Panc1 (cell line): ENCODE data around the gene SLC35F5. TPM values are rescaled to one million over a fixed set of nuclear protein-coding genes. Genes with fewer than 3 reads are reported as not detected.

Experiments
- ATAC-seq: fragments of 200-7000 bp; cut with Tn5 transposase; 2 replicates; pipeline ENCODE4 v1.9.1; 2020; ENCODE audit warnings: mild to moderate bottlenecking, moderate library complexity
- BruUV-seq: library from RNA; stranded (reverse); fragments of 400-500 nt; replicated peaks from 2 replicates; lab custom pipeline; 2021; lab: Mats Ljungman, UMichigan
- CTCF ChIA-PET: fragments of 300-600 bp; sonication (Branson Sonifier 250); formaldehyde crosslinking; loops from one replicate; lab custom pipeline; 2022; ENCODE audit warnings: antibody characterized with exemption; lab: Charles Lee
- POLR2A ChIA-PET: fragments of 300-600 bp; sonication (Branson Sonifier 250); formaldehyde crosslinking; loops from one replicate; lab custom pipeline; 2022; ENCODE audit warnings: antibody characterized with exemption; lab: Charles Lee
- DNase-seq: peaks from one replicate; pipeline ENCODE4 v3.0.0-alpha.2; 2010; ENCODE audit warnings: low read depth, low spot score
- H3K27ac ChIP-seq: 2 replicates; pipeline ENCODE4 v1.5.1; 2011; ENCODE audit warnings: mild to moderate bottlenecking, low read length, inconsistent platforms
- H3K27me3 ChIP-seq: fragments of 200-500 bp; sonication (Bioruptor generic); 2 replicates; pipeline ENCODE4 v1.6.0; 2014; ENCODE audit warnings: low read length, inconsistent platforms; ENCODE audit not compliant: control insufficient read depth, insufficient read depth
- H3K36me3 ChIP-seq: fragments of 200-500 bp; sonication (Bioruptor generic); 2 replicates; pipeline ENCODE4 v1.5.1; 2014; ENCODE audit warnings: inconsistent platforms, mild to moderate bottlenecking, low read length, moderate library complexity; ENCODE audit not compliant: control insufficient read depth, insufficient read depth
- H3K4me1 ChIP-seq: 2 replicates; pipeline ENCODE4 v1.5.1; 2011; ENCODE audit warnings: inconsistent platforms, mild to moderate bottlenecking, low read length, moderate library complexity; ENCODE audit not compliant: control insufficient read depth, insufficient read depth
- H3K4me3 ChIP-seq, 2 experiments: 2 replicates each; pipeline ENCODE4 v1.5.1; 2011 to 2012; ENCODE audit warnings: low read depth in 2 of 2, low read length in 2 of 2, mild to moderate bottlenecking in 2 of 2, inconsistent platforms in 1 of 2, moderate library complexity in 1 of 2
- H3K9me3 ChIP-seq: fragments of 200-500 bp; sonication (Bioruptor generic); 2 replicates; pipeline ENCODE4 v1.5.1; 2014; ENCODE audit warnings: low read depth, mild to moderate bottlenecking, inconsistent platforms, low read length, moderate library complexity; ENCODE audit not compliant: control insufficient read depth, insufficient read depth
- CTCF ChIP-seq: fragments of 450-650 bp; IDR thresholded peaks from 2 replicates; pipeline ENCODE4 v1.5.1; 2017; ENCODE audit warnings: mild to moderate bottlenecking
- POLR2AphosphoS5 ChIP-seq: IDR thresholded peaks from 2 replicates; pipeline ENCODE4 v1.6.1; 2012; ENCODE audit warnings: mild to moderate bottlenecking, low read depth, low read length, moderate library complexity
- REST ChIP-seq, 2 experiments: IDR thresholded peaks; 2 replicates each; pipeline ENCODE4 v1.6.1; 2011 to 2012; ENCODE audit warnings: low read depth in 2 of 2, control low read depth in 1 of 2, low read length in 1 of 2, mild to moderate bottlenecking in 1 of 2, moderate library complexity in 1 of 2; ENCODE audit not compliant: insufficient read depth in 1 of 2
- SIN3A ChIP-seq: IDR thresholded peaks from 2 replicates; pipeline ENCODE4 v1.6.1; 2012; ENCODE audit warnings: low read depth, mild to moderate bottlenecking, low read length, moderate library complexity, borderline replicate concordance; ENCODE audit not compliant: insufficient read depth
- TCF7L2 ChIP-seq: IDR thresholded peaks from 2 replicates; pipeline ENCODE4 v1.6.1; 2011; ENCODE audit warnings: mild to moderate bottlenecking, low read depth, low read length, inconsistent platforms
- in situ Hi-C: cut with HindIII; loops from 2 replicates; pipeline ENCODE4 v1.10.0; 2016; ENCODE audit warnings: low sequenced_read_pairs, low pct_unique_long_range_greater_than_20kb
- intact Hi-C: fragments of 100-400 bp; cut with micrococcal nuclease; formaldehyde crosslinking; loops from one replicate; pipeline ENCODE4 v1.10.0; 2022; ENCODE audit not compliant: unreplicated experiment
- total RNA-seq: library from RNA; stranded (reverse); gene quantifications from one replicate; pipeline ENCODE4 v1.2.1, GENCODE V29; 2021; ENCODE audit not compliant: unreplicated experiment

Gene SLC35F5
- total RNA-seq, 1 experiment from 2014 or later, result 89.8 TPM

- intact Hi-C loops, result no loop called here
- no peak for DNase-seq
- H3K9me3 ChIP-seq, result no peaks in the 10 kb centered on the region
- H3K4me3 ChIP-seq, result no peak overlapping the region
- ChIA-PET POLR2A (interaction anchor here (0.5 kb wide), 1 partner anchor 154 kb away, joined by 4 read pairs; no protein-coding TSS in a partner anchor), CTCF (no interaction called here)
- H3K27ac ChIP-seq, result no peak overlapping the region
- TF ChIP-seq CTCF (no peak), POLR2AphosphoS5 (no peak), TCF7L2 (no peak), REST (IDR thresholded peaks at IDR 0.05; ENCODE audit: insufficient read depth in 1 of 2, low read depth in 2 of 2, low read length in 1 of 2) (no peak), SIN3A (no peak)
- H3K27me3 ChIP-seq, result no peaks in the 10 kb centered on the region
- BruUV-seq, result no TSS peak
- ATAC-seq, result no peak
- H3K36me3 ChIP-seq, result no peaks in the 10 kb centered on the region
- no peaks in the 10 kb centered on the region for H3K4me1 ChIP-seq
- in situ Hi-C loops, result no loop called here
Observed at GRCh38 chr2:113697516-113697915, 58.9 kb downstream of the SLC35F5 start.

GRCh38 chr2:113694438-113694837, 62.0 kb downstream of the SLC35F5 start:
- no peak overlapping the region for H3K4me3 ChIP-seq
- CTCF ChIA-PET, result no interaction called here
- ATAC-seq (no peak), DNase-seq (no peak)
- TF ChIP-seq TCF7L2 (no peak), SIN3A (no peak), CTCF (no peak), REST (IDR thresholded peaks at IDR 0.05; ENCODE audit: insufficient read depth in 1 of 2, low read depth in 2 of 2, low read length in 1 of 2) (no peak), POLR2AphosphoS5 (no peak)
- no peaks in the 10 kb centered on the region for H3K9me3 ChIP-seq
- intact Hi-C loops, result no loop called here
- H3K27ac ChIP-seq, result no peak overlapping the region
- in situ Hi-C loops, result no loop called here
- H3K4me1 ChIP-seq, result no peaks in the 10 kb centered on the region
- POLR2A ChIA-PET, result no interaction called here
- H3K36me3 ChIP-seq, result no peaks in the 10 kb centered on the region
- no TSS peak for BruUV-seq
- H3K27me3 ChIP-seq, result no peaks in the 10 kb centered on the region
